Muscle of leg (tissue), 11 donors: Measurements from ENCODE around the gene ARID5B. TPM values are rescaled to one million over a fixed set of nuclear protein-coding genes. Genes with fewer than 3 reads are reported as not detected.

Experiments used
- DNase-seq: peaks from one replicate; pipeline ENCODE4 v3.0.0; 2013
- H3K27ac ChIP-seq: one replicate; pipeline ENCODE4 v1.5.1; 2013; ENCODE audit warnings: mild to moderate bottlenecking, low read length, control low read depth
- H3K27me3 ChIP-seq: one replicate; pipeline ENCODE4 v1.6.1; 2013; ENCODE audit warnings: low read length; ENCODE audit not compliant: control insufficient read depth, insufficient read depth
- H3K36me3 ChIP-seq: one replicate; pipeline ENCODE4 v1.6.1; 2013; ENCODE audit warnings: low read length; ENCODE audit not compliant: control insufficient read depth, insufficient read depth
- H3K4me1 ChIP-seq: one replicate; pipeline ENCODE4 v1.6.1; 2013; ENCODE audit warnings: low read length; ENCODE audit not compliant: control insufficient read depth, insufficient read depth
- H3K4me3 ChIP-seq: one replicate; pipeline ENCODE4 v1.5.1; 2013; ENCODE audit warnings: low read length, control low read depth
- H3K9me3 ChIP-seq: replicated peaks from 2 replicates; pipeline ENCODE4 v1.6.1; 2013; ENCODE audit warnings: low read depth, low read length; ENCODE audit not compliant: control insufficient read depth
- WGBS: methylation state at CpG from one replicate; pipeline ENCODE4 v1.1.5; 2013; ENCODE audit warnings: missing lambda C conversion rate; ENCODE audit not compliant: insufficient coverage; 5-methylcytosine and 5-hydroxymethylcytosine counted together
- polyA plus RNA-seq, 8 donors: library from polyadenylated mRNA; unstranded; fragments of 120-200 nt; gene quantifications; one replicate each; pipeline versions ENCODE4 v1.2.1 to v1.2.3, GENCODE V29; 2013; ENCODE audit warnings: inconsistent platforms in 1 of 8, low replicate concordance in 1 of 8; ENCODE audit not compliant: insufficient read length in 8 of 8, insufficient read depth in 1 of 8
- total RNA-seq: library from RNA; stranded (reverse); fragments of 120-200 nt; gene quantifications from one replicate; pipeline ENCODE4 v1.2.4, GENCODE V29; 2013

ARID5B gene
- total and polyA plus RNA-seq, 9 donors, result 10.3 to 24.2 (median 15.2) TPM

DNA sequence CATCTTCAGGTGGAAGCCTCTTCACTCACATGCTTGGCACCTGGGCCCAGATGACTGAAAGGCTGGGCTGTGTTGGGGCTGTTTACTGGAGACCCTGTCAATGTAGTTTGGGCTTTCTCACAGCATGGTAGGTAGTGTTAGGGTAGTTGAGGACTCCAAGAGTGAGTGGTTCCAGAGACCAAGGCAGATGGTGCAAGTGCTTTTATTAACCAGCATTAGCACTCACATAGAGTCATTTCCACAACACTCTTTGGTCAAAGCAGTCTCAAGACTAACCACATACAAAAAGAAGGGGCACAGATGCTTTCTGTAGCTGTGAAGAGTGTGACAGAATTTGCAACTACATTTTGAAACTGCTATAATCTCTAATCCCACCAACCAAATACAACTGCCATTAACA, 232.1 kb downstream of the ARID5B start:
- Histone ChIP-seq H3K27me3 (no peaks in the 10 kb centered on the region), H3K4me3 (no peak overlapping the region), H3K9me3 (peaks cover 4% of the 10 kb centered on the region), H3K4me1 (no peaks in the 10 kb centered on the region), H3K36me3 (no peaks in the 10 kb centered on the region), H3K27ac (no peak overlapping the region)
- DNase-seq, result no peak

DNA sequence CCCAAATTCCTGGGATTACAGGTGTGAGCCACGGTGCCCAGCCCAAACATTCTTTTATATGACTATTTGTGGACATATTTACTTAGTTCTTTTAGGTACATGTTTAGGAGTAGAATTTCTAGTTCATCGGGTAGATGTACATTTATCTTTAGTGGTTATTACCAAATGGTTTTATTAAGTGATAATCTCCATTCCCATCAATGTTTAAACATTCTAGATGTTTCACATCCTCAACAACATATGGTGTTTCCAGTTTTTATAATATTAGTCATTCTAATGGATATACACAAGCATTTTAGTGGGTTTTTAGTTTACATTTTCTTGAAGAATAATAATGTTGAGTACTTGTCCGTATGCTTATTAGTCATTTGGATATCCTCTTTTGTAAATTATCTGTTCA, 235.4 kb downstream of the ARID5B start:
- Histone ChIP-seq H3K4me3 (no peak overlapping the region), H3K27me3 (no peaks in the 10 kb centered on the region), H3K4me1 (no peaks in the 10 kb centered on the region), H3K36me3 (no peaks in the 10 kb centered on the region), H3K27ac (no peak overlapping the region), H3K9me3 (no peaks in the 10 kb centered on the region)
- no CpG with 5 or more reads among the region's 3 CpGs for WGBS
- DNase-seq, result no peak

Other genes with a start within 250 kb of the ARID5B start
- gene CABCOCO1, start 238.8 kb upstream of the ARID5B start, total RNA-seq, result 0.13 TPM
- gene CABCOCO1, start 238.8 kb upstream of the ARID5B start, polyA plus RNA-seq, result 1 to 10 TPM in 1 of 8 donors, under 1 TPM in 6, not detected in 1; 0.12 to 1.0 (median 0.27) TPM